ENCODE measurements around the gene STK11IP.

Gene STK11IP

DNA sequence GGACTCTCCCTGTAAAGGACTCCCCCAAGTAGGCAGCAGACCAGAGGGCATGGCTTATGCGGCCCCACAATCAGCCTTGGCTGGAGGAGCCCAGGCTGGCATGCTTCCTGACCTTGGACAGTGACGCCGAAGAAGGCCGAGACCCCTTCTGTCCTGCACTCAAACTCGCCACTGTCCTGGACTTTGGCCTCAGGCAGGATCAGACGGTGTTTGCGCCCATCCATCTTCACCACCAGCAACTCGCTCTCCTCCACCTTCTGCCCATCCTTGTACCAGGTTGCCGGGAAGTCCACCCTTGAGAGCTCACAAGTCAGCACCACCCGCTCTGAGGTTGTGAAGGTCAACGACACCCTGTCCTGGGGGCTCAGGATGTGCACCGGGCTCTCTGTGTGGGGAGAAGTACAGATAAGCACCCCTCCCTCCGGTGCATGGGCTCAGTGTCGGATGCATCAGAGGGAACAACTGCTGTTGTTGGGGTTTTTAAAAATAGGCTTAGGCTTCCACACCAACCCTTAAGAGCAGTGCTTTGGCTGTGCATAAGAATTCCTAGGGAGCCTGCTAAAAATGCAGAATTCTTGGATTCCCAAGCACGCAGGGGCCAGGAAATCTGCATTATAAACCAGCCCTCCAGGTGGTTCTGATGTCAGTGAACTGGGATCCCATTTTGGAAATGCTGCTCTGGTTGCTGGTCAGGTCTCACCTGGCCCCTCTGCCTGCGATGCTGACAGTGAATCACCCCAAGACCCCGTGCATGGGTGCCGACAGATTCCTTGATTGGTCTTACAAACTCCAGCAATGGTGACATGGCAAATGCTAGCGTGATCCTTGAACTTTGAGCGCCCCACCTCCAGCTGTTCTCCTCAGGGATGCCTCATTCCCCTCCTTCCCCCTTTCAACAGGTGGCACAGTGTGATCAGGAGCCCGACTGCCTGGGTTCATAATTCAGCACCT lies 32.3 kb upstream of the STK11IP start:
- no peak for DNase-seq

DNA sequence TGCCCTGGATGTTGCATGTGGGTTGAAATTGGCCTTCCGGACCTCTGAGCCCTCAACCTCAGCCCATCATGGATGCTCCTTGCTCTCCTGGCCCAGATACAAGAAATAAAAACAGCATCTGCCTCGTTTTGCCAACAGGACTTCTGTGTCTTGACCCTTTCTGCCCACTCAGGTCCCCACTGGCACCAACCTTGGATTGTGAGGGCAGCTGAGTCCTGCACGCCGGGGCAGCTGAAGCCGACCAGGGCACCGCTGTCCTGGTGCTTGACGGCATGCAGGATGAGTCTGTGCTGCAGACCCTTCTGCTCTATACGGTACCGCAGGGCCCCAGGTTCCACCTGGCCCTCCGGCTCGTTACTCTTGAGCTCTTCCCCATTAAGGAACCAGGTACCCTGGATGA lies 31.0 kb upstream of the STK11IP start:
- no peak for DNase-seq

DNA sequence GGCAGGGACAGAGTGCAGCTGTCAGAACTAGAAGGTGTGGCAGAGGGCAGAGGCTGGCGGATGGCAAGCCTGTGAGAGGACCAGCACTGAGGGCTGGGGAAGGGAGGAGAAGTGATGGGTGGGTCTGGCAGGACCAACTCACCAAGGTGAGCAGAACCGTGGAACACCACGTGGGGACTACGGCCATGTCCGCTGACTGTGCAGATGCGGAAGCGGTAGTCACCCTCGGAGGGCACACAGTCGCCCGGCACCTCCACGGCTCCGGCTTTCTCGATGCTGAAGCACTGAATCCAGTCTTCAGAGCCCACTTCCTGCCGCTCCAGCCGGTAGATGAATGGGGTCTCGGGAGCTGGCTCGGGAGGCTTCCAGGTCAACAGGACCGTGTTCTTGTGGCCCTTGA lies 30.5 kb upstream of the STK11IP start:
- no peak for DNase-seq

DNA sequence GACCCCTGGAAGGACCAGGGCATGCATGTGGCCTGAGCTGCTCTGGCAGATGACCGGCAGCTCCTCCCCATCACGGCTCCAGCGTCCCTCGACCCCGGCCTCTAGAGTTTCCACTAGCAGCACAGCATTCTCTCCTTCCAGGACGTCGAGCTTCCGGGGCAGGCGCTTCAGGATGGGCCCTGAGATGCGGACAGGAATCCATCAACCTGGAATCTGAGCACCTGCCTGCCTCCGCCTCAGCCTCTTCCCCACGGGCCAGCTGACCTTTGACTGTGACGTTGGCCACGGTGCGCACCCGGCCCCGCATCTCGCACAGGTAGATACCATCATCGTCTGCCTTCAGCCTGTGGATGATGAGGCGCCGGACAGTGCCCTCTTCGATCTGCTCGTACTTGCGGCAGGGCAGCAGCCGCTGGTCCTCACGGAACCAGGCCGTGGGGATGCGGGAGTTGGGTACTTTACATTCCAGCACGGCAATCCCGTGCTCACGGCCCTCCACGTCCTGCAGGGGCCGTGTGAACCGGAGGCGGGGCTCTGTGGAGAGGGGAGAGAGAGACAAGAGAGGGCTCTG lies 29.8 kb upstream of the STK11IP start:
- no peak for DNase-seq

DNA sequence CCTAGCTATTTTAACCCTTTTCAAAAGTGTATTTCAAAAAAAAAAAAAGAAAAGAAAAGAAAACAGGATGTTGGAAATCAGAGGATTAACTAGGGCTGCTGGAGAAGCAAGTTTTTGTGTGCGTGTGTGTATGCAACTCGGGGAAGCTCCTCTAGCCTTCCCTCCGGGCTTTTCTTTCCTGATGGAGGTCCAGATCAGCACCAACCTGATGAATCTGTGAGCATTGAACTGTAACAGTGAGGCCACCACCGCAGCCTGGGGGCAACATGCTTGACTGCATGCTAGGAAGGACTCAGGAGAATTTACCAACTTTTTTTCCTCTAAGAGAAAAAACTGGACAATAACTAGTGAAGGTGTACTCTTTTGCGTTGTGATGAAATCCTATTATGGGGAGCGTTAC lies 28.6 kb upstream of the STK11IP start:
- DNase-seq, result no peak

DNA sequence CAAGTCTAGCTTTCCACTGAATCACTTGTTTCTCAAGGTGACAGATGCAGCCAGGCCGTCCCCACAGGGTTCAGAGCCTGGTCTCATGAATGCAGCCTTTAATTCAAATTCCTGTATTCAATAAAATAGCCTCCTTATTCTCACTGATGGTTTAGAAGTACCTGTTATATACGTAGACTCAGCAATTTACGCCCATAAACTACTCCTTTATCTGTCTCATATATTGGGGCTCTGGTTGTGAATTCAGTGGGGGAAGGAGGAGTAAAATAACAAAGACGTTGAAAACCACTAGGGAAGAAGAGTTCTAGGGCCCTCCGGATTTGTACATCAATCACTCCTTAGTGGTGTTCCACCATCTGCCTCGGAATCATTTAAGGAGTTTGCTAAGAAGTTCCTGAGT lies 28.0 kb upstream of the STK11IP start:
- DNase-seq, result no peak

DNA sequence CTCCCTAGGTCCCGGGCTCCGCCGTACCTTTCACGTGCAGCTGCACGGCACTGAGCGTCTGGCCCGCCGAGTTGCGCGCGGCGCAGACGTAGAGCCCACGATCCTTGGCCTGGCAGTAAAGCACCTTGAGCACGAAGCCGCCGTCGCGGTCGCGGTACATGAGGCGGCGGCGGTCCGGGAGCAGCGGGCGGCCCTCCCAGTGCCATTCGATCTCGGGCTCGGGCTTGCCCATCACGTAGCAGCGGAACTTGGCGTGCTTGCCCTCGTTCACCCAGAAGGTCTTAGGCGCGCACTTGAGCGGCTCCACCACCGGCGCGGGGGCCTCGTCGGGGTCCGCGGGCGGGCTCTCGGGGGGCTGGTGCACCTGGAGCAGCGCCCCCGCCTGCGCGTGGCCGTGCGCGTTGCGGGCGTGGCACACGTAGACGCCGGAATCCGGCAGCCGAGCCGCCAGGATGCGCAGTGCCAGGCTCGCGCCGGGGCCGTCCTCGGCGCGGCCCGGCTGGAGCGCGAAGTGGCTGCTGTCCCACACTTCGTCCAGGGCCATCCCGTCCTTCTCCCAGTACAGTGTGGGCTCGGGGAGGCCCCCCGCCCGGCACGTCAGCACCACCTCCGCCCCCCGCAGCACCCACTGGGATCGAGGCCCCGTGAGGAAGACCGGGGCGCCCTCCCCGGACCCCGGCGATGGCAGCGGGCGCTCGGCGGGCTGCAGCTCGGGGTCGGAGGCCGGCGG lies 27.3 kb upstream of the STK11IP start:
- no peak for DNase-seq

DNA sequence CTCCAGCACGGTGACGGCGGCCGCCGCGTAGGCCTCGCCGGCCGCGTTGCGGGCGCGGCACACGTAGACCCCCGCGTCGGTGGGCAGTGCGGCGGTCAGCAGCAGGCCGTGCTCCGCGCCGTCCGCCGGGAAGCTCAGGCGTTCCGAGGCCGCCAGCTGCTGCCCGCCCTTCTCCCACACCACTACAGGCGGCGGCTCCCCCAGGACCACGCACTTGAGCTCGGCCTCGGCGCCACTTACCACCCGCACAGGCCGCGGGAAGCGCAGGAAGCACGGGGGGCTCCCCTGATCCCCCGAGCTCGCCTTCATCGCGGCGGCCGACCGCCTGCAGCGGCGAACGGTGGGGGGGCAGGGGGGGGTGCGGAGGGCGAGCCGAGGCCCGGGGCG lies 26.7 kb upstream of the STK11IP start:
- DNase-seq, result no peak

DNA sequence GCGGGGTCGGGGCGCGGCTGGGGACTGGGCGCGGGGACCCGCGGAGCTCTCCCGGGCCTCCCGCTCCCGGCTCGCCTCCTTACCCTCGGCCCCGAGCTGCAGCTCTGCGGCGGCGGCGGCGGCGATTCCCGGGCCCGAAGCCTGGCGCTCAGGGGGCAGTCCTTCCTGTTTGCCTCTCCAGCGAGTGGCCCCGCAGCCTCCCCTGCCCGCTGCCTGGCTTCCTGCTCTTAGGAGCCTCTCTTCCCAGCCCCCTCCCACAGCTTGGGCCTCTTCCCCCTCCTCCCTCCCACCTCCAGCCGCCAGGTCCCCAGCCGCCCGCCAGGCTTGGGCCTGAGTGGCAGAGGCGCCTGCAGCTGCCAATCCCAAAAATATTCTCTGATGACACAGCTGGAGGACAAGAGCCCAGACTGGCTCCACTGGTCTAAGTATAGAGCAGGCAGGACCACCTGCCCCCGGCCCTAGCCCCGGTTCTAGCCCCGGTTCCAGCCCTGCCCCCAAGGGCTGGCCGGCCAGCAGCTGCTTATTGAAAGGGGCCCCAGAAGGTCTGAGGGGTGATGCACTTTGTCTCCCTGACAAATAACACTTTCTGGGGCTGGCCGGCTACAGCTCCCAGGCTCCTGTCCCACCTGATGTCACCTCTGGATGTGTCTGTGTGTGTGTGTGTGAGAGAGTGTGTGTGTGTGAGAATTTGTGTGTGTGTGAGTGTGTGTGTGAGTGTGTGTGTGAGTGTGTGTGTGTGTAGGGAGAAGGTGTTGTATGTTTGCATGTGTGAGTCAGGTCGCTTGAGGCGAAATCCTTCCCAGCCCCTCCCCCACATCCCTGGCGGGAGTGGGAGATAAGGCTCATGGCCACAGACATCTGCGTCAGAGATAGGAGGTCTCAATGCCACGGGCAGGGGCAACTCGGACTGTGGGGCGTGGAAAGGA lies 26.1 kb upstream of the STK11IP start, which contains the start of gene OBSL1:
Gene OBSL1, minus strand, starts transcription at position 229 of the 926 bp plus-strand sequence. CDS start 307 bp downstream, outside the sequence.
- DNase-seq, result no peak

DNA sequence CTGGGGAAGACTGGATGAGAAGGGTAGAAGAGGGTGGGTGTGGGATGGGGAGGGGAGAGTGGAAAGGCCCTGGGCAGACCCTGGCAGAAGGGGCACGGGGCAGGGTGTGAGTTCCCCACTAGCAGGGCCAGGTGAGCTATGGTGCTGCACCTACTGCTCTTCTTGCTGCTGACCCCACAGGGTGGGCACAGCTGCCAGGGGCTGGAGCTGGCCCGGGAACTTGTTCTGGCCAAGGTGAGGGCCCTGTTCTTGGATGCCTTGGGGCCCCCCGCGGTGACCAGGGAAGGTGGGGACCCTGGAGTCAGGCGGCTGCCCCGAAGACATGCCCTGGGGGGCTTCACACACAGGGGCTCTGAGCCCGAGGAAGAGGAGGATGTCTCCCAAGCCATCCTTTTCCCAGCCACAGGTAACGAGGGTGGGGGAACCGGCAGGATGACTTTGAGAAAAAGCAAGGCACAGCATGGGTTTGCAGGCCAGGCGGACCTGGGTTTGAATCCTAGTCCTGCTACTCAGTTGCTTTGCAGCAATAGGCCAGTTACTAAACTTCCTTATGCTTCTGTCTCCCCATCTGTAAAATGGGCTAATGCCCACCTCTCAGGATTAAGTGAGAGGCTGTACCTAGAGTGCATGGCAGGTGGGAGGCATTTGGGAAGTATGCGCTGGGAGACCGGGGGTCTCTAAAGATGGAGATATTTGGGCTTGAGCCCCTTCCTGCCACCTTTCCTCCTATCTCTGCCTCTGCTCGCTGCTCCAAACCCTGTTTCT lies 25.2 kb upstream of the STK11IP start, which contains the start of gene INHA:
Gene INHA, plus strand, starts transcription at position 74 of the 765 bp plus-strand sequence. Its CDS starts 65 bp downstream, at position 139.
- no peak for DNase-seq

DNA sequence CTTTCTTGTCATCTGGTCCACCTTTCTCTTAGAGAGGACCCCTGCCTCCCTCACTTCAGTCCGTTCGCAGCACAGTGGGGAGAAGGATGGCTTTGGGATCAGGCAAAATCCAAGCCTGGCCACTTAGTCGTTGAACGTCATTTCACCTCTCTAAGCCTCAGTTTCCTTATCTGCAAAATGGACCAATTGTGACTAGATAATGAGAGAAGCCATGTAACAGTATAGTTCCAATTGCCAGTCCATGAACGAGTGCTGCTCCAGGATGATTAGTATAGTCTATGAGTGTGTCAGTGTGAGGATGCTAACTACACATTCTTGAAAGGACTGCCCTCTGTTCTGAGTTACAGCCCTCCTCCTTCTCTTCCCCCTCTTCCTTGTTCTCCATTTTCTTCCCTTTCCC lies 24.5 kb upstream of the STK11IP start:
- no peak for DNase-seq

DNA sequence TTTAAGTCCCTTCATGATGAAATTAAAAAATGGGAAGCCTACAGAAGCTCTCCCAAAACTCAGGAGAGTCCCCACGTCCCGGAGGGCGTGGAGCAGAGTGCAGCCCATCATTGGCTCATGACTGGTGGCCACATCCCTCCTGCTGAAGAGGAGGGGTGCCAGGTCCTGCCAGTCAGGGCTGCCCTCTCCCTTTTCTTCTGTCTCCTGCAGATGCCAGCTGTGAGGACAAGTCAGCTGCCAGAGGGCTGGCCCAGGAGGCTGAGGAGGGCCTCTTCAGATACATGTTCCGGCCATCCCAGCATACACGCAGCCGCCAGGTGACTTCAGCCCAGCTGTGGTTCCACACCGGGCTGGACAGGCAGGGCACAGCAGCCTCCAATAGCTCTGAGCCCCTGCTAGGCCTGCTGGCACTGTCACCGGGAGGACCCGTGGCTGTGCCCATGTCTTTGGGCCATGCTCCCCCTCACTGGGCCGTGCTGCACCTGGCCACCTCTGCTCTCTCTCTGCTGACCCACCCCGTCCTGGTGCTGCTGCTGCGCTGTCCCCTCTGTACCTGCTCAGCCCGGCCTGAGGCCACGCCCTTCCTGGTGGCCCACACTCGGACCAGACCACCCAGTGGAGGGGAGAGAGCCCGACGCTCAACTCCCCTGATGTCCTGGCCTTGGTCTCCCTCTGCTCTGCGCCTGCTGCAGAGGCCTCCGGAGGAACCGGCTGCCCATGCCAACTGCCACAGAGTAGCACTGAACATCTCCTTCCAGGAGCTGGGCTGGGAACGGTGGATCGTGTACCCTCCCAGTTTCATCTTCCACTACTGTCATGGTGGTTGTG lies 23.0 kb upstream of the STK11IP start:
- no peak for DNase-seq

DNA sequence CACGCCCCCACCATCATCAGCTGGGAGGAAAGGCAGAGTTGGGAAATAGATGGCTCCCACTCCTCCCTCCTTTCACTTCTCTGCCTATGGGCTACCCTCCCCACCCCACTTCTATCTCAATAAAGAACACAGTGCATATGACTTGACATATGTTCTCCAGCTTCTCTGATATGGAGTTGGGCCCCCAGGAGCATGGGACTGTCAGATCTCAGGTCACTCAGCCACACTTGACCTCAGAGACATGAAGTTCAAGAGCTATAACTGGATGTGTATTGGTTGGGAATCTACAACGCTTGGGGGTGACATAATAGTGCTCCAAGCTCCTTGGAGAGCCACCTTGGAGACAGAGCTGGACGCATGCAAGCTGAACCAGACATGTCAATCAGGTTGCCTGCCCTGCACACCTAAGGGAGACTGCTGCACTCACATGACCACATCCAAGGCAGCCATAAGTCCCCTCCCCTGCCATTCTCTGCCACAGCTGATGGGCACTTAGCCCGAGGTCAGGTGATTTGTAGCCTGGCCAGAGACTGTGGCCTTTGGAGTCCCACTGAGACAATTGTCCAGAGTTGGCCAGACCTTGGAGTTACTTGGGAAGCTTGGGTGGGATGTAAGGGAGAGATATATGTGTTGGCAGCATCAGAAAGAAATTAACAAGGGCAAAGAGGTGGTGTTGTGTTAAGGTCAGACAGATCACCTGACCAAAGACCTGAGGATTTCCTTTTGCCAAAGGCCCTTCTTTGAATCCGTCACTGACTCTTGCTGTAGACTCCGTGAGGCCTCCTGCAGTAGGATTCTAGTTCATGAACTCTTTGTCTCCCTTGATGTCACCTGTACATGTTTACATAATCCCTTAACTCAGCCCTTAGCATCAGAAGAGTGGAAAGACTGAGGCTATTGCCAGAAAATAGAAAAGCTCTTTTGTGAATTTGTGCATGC lies 21.8 kb upstream of the STK11IP start:
- DNase-seq, result no peak

DNA sequence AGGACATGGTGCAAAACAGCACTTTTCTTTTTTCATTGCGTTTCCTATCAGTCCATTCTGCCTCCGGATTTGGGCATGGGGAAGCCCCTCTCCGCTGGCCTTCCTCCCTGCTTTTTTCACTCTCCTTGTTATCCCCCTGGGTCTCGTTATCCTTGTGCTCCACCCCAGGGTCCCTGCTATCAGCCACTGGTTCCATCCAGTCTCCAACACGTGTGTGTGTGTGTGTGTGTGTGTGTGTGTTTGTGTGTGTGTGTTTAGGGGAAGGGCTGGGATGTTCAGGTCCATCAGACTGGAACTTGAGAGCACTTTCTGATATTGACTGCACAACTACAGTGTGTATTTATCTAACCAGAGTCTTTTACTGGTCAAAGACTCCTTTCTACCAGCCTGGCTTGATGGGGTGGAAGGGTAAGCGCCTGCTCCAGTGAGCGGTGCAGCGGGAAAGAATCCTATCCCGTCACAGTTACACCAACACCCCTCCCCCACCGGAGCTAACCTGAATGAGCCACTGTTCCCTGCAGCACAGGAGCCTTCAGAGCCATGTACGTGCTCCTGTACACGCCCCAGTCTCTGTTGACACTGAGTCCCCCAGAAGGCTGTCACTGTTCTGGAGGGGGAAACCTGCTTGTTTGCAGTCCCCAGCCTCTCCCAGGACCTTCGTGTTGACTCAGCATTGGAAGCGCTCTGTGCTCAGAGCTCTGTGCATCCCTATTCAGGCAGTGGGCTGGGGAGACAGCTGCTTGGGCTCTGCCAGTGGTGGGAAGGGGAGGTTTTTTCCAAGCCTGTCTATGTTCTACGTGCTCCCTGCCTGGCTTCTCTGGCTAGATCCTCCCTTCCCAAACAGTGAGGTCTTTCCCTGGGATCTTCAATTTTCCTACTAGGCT lies 20.9 kb upstream of the STK11IP start:
- DNase-seq, result no peak

DNA sequence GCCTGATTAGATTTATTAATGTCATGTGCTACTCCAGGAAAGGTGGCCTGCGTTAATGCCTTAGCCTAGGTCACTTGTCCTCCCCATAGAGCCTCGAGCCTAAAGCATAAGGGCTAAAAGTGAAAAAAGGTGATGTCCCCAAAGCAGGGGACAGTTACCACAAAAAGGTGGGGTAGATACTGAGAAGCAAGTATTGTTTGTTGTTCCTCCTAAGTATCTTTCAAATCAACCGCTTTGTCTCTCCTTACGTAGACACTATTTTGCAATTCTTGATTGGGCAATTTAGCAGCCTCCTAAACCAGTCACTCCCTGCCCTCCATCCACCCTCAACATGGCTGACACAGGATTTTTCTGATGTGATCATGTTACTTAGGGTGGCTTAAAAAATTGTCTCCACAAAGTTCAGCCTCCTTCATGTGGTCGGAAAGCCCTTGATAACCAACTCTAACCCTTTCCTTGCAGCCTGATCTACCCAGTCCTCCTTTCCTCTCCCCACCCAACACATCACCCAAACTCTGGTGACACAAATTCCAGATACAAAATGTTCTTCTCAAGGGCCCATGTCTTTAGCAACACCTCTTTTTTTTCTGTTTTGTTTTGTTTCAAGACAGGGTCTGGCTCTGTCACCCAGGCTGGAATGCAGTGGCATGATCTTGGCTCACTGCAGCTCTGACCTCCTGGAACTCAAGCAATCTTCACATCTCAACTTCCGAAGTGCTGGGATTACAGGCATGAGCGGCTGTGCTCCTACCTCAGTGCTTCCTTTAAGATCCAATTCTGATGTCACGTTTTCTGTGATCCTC lies 18.6 kb upstream of the STK11IP start:
- DNase-seq, result no peak

DNA sequence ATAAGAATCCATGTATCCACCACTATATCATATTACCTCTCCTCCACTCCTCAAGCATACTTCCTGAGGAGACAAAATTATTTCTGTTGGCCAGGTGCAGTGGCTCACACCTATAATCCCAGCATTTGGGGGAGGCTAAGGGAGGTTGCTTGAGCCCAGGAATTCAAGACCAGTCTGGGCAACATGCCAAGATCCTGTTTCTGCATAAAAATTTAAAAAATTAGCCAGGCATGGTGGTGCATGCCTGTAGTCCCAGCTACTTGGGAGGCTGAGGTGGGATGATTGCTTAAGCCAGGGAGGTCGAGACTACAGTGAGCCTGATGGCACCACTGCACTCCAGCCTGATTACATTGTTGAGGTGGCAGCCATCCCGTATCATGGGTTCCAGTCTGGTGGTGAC lies 16.3 kb upstream of the STK11IP start:
- no peak for DNase-seq

DNA sequence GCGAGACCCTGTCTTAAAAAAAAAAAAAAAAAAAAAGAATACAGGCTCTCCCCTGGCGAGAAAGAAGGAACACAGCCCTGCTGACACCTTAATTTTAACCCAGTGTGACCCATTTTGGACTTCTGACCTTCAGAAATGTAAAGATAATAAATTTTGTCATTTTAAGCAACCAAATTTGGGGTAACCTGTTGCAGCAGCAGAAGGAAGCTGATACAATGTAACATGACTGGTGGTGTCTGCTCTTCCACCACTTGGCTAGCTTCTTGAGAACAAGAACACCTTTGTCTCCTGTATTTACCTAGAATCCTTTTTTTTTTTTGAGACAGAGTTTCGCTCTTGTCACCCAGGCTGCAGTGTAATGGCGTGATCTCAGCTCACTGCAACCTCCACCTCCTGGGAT lies 6.6 kb upstream of the STK11IP start:
- DNase-seq, result no peak

DNA sequence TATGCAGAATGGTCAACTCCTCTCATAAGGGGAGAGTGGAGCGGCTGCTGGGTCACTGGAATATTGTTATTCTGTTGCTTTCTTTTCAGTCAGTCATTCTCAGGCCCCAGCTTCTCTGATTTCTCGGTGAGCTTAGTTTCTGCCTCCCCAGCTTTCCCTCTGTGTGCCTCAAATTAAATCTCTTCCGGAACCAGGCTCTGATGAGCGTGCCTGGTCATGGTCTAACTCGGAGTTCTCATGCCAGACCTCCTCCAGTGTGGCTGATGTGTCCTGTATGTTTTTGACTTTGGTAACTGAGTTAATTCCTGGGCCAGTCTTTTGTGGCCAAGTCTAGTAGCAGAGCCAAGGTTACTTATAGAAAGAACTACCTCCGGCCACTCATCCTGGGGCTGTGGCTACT lies 4.9 kb upstream of the STK11IP start:
- no peak for DNase-seq

Measured in stimulated activated CD4-positive, alpha-beta T cell treated with anti-CD3 and anti-CD28 coated beads, Interleukin-4, amount 100 ng/mL, for 4 hours (primary cell).